Memory B cell (primary cell): Measurements from ENCODE around the gene NAT16.
"Not testable (repeated sequence)": the region's sequence is repeated elsewhere in the genome, so short reads cannot be mapped to it uniquely, and the experiment has no call there.

Source experiments
- ATAC-seq: fragments of 150-1000 bp; cut with Tn5 transposase; 2 replicates; pipeline ENCODE4 v1.10.0; 2021; ENCODE audit warnings: low read depth, mild to moderate bottlenecking, moderate library complexity
- DNase-seq, 2 donors: peaks; one replicate each; pipeline ENCODE4 v3.0.0; 2022; ENCODE audit warnings: low spot score in 2 of 2
- H3K27ac Mint-ChIP-seq: one replicate; pipeline ENCODE4 v1.8.0; 2022; ENCODE audit warnings: mild to moderate bottlenecking, moderate library complexity, mixed read lengths
- H3K27me3 Mint-ChIP-seq: one replicate; pipeline ENCODE4 v1.8.0; 2022; ENCODE audit warnings: mixed read lengths
- H3K36me3 Mint-ChIP-seq: one replicate; pipeline ENCODE4 v1.8.0; 2022; ENCODE audit warnings: mild to moderate bottlenecking, mixed read lengths
- H3K4me1 Mint-ChIP-seq: one replicate; pipeline ENCODE4 v1.8.0; 2022; ENCODE audit warnings: mixed read lengths
- H3K4me3 Mint-ChIP-seq: one replicate; pipeline ENCODE4 v1.8.0; 2022; ENCODE audit warnings: mild to moderate bottlenecking, moderate library complexity, mixed read lengths
- H3K9me3 Mint-ChIP-seq: one replicate; pipeline ENCODE4 v1.8.0; 2022; ENCODE audit warnings: mixed read lengths

NAT16 gene

GRCh38 chr7:101125989-101126650 is 54.0 kb downstream of the NAT16 start:
- Mint-ChIP-seq H3K4me3 (peak overlapping the region; percentile 35), H3K27me3 (peaks cover 27% of the 10 kb centered on the region), H3K27ac (peak overlapping the region; percentile 49), H3K36me3 (no peaks in the 10 kb centered on the region), H3K9me3 (no peaks in the 10 kb centered on the region), H3K4me1 (peaks cover 32% of the 10 kb centered on the region)
- ATAC-seq = peak; percentile 74
- no peak for DNase-seq

- Mint-ChIP-seq H3K36me3 (no peaks in the 10 kb centered on the region), H3K4me3 (no peak overlapping the region), H3K4me1 (peaks cover 32% of the 10 kb centered on the region), H3K27me3 (peaks cover 30% of the 10 kb centered on the region), H3K9me3 (no peaks in the 10 kb centered on the region), H3K27ac (no peak overlapping the region)
- DNase-seq = no peak
- ATAC-seq = no peak
Observed at GRCh38 chr7:101124376-101125056, 55.6 kb downstream of the NAT16 start.

GRCh38 chr7:101123703-101124068 is 56.4 kb downstream of the NAT16 start:
- Mint-ChIP-seq H3K27me3 (peaks cover 30% of the 10 kb centered on the region), H3K9me3 (no peaks in the 10 kb centered on the region), H3K4me3 (no peak overlapping the region), H3K36me3 (no peaks in the 10 kb centered on the region), H3K27ac (no peak overlapping the region), H3K4me1 (peaks cover 32% of the 10 kb centered on the region)
- ATAC-seq (no peak), DNase-seq (no peak)

GRCh38 chr7:101122933-101123702 is 57.0 kb downstream of the NAT16 start:
- H3K36me3 Mint-ChIP-seq = no peaks in the 10 kb centered on the region
- no peaks in the 10 kb centered on the region for H3K9me3 Mint-ChIP-seq
- H3K4me3 Mint-ChIP-seq = no peak overlapping the region
- ATAC-seq (no peak), DNase-seq (no peak)
- H3K4me1 Mint-ChIP-seq = peaks cover 31% of the 10 kb centered on the region
- no peak overlapping the region for H3K27ac Mint-ChIP-seq
- peaks cover 32% of the 10 kb centered on the region for H3K27me3 Mint-ChIP-seq

- H3K27me3 Mint-ChIP-seq = peaks cover 30% of the 10 kb centered on the region
- peaks cover 24% of the 10 kb centered on the region for H3K4me1 Mint-ChIP-seq
- peak overlapping the region; percentile 81 for H3K4me3 Mint-ChIP-seq
- no peak for DNase-seq
- H3K27ac Mint-ChIP-seq = peak overlapping the region; percentile 43
- no peaks in the 10 kb centered on the region for H3K9me3 Mint-ChIP-seq
- no peak for ATAC-seq
- no peaks in the 10 kb centered on the region for H3K36me3 Mint-ChIP-seq
Observed at GRCh38 chr7:101121991-101122932, 57.8 kb downstream of the NAT16 start.

GRCh38 chr7:101121631-101121990 is 58.5 kb downstream of the NAT16 start:
- peaks cover 31% of the 10 kb centered on the region for H3K27me3 Mint-ChIP-seq
- not testable (repeated sequence) for H3K9me3 Mint-ChIP-seq, H3K36me3 Mint-ChIP-seq, ATAC-seq, DNase-seq
- H3K27ac Mint-ChIP-seq = peak overlapping the region; percentile 43
- H3K4me1 Mint-ChIP-seq = peaks cover 18% of the 10 kb centered on the region
- H3K4me3 Mint-ChIP-seq = peak overlapping the region; percentile 81
